ENCODE results near the gene ANGEL2. TPM values are rescaled to one million over a fixed set of nuclear protein-coding genes. Genes with fewer than 3 reads are reported as not detected.
"Not testable (repeated sequence)": the region's sequence is repeated elsewhere in the genome, so short reads cannot be mapped to it uniquely, and the experiment has no call there.

Gene ANGEL2
- total RNA-seq, 2 experiments from 2014 or later, result 40.1 to 42.7 TPM

DNA sequence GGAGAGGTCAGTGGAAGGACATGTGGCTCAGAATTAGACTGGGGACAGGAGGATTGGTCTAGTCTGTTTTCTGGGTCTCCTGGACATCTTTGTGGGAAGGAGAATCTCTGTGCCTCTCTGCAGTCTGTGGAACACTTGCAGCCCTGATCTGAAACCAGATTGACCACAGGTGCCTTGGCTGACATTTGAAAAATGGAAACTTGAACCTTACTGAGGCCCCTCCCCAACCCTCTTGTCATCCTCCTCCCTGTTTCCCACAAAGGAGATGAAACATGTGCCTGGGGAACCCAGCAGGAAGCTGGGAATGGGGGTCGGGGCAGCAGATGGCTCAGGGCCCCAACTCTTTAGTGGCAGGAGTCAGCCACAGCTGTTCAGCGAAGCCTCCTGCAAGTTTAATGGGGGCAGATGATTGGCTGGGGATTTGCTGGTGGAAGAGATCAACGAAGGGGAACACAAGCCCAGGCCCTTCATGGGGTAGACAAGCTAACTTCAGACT, 47.3 kb downstream of the ANGEL2 start:
- H3K9me3 ChIP-seq (ENCODE audit: low read length), result no peaks in the 10 kb centered on the region
- BruUV-seq (replicated peaks), result no TSS peak
- CTCF ChIA-PET (ENCODE audit: unreplicated experiment), result interaction anchor here (0.6 to 1.2 kb wide), 3 partner anchors 10 to 27 kb away, joined by 3 to 6 read pairs (median 4); no protein-coding TSS in a partner anchor
- H2AFZ ChIP-seq (ENCODE audit: low read length), result no peak overlapping the region
- no peaks in the 10 kb centered on the region for H3K9me2 ChIP-seq (ENCODE audit: insufficient read depth, low read length)
- no peak overlapping the region for H3K27ac ChIP-seq (ENCODE audit: low read depth, low read length, poor library complexity, severe bottlenecking)
- peaks cover 12% of the 10 kb centered on the region for H3K4me1 ChIP-seq (ENCODE audit: insufficient read depth, low read length, poor library complexity, severe bottlenecking)
- POLR2A ChIA-PET, result interaction anchor here (0.5 to 1.3 kb wide), 4 partner anchors 9 to 67 kb away, joined by 3 to 6 read pairs (median 3); no protein-coding TSS in a partner anchor
- H3K4me2 ChIP-seq (ENCODE audit: low read length), result no peak overlapping the region
- no peaks in the 10 kb centered on the region for H4K20me1 ChIP-seq (ENCODE audit: insufficient read depth, low read length)
- intact Hi-C loops (cut with micrococcal nuclease; ENCODE audit: unreplicated experiment), result no loop called here
- H3K4me3 ChIP-seq (ENCODE audit: low read depth, low read length, poor library complexity, severe bottlenecking), result no peak overlapping the region
- DNase-seq (ENCODE audit: low spot score), result no peak
- no peaks in the 10 kb centered on the region for H3K79me2 ChIP-seq (ENCODE audit: insufficient read depth, low read depth, low read length)
- TF ChIP-seq, protein P1, sequence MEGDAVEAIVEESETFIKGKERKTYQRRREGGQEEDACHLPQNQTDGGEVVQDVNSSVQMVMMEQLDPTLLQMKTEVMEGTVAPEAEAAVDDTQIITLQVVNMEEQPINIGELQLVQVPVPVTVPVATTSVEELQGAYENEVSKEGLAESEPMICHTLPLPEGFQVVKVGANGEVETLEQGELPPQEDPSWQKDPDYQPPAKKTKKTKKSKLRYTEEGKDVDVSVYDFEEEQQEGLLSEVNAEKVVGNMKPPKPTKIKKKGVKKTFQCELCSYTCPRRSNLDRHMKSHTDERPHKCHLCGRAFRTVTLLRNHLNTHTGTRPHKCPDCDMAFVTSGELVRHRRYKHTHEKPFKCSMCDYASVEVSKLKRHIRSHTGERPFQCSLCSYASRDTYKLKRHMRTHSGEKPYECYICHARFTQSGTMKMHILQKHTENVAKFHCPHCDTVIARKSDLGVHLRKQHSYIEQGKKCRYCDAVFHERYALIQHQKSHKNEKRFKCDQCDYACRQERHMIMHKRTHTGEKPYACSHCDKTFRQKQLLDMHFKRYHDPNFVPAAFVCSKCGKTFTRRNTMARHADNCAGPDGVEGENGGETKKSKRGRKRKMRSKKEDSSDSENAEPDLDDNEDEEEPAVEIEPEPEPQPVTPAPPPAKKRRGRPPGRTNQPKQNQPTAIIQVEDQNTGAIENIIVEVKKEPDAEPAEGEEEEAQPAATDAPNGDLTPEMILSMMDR (conservative IDR thresholded peaks at IDR 0.05; ENCODE audit: low read length), result no peak
- TF ChIP-seq EZH2phosphoT487 (IDR thresholded peaks at IDR 0.05; ENCODE audit: borderline replicate concordance, low read depth, low read length), result no peak
- H3K36me3 ChIP-seq (ENCODE audit: insufficient read depth, low read length), result no peaks in the 10 kb centered on the region

DNA sequence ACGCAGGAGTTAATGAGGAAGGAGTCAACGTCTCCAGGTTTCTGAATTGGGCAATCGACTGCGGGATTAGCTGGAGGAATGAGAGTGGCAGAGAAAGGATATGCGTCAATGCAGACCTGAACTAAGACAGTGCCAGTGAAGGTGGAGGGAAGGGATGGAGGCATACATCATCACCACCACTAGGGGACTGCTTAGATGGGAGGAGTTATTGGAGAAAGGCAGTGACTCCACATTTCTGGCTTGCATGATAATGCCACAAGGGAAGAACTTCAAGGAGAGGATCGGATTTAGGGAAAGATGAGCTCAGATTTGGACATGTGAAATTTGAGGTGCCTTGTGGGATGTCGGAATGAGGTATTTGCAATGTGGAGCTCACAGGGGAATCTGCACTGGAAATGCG, 47.9 kb downstream of the ANGEL2 start:
- POLR2A ChIA-PET, result interaction anchor here (0.5 to 1.3 kb wide), 5 partner anchors 9 to 849 kb away, joined by 3 to 6 read pairs (median 3); no protein-coding TSS in a partner anchor
- Histone ChIP-seq H3K79me2 (ENCODE audit: insufficient read depth, low read depth, low read length) (no peaks in the 10 kb centered on the region), H2AFZ (ENCODE audit: low read length) (no peak overlapping the region), H3K4me3 (ENCODE audit: low read depth, low read length, poor library complexity, severe bottlenecking) (no peak overlapping the region), H3K36me3 (ENCODE audit: insufficient read depth, low read length) (no peaks in the 10 kb centered on the region), H3K27ac (ENCODE audit: low read depth, low read length, poor library complexity, severe bottlenecking) (no peak overlapping the region), H3K4me1 (ENCODE audit: insufficient read depth, low read length, poor library complexity, severe bottlenecking) (peaks cover 12% of the 10 kb centered on the region), H4K20me1 (ENCODE audit: insufficient read depth, low read length) (no peaks in the 10 kb centered on the region), H3K9me3 (ENCODE audit: low read length) (no peaks in the 10 kb centered on the region), H3K9me2 (ENCODE audit: insufficient read depth, low read length) (no peaks in the 10 kb centered on the region), H3K4me2 (ENCODE audit: low read length) (no peak overlapping the region)
- no TSS peak for BruUV-seq (replicated peaks)
- peak; percentile 48 for DNase-seq (ENCODE audit: low spot score)
- intact Hi-C loops (cut with micrococcal nuclease; ENCODE audit: unreplicated experiment), result no loop called here
- TF ChIP-seq, protein P1 (conservative IDR thresholded peaks at IDR 0.05; ENCODE audit: low read length), result peak; percentile 77
- TF ChIP-seq EZH2phosphoT487 (IDR thresholded peaks at IDR 0.05; ENCODE audit: borderline replicate concordance, low read depth, low read length), result no peak
- CTCF ChIA-PET (ENCODE audit: unreplicated experiment), result interaction anchor here (0.6 to 1.2 kb wide), 3 partner anchors 10 to 27 kb away, joined by 3 to 6 read pairs (median 4); no protein-coding TSS in a partner anchor

DNA sequence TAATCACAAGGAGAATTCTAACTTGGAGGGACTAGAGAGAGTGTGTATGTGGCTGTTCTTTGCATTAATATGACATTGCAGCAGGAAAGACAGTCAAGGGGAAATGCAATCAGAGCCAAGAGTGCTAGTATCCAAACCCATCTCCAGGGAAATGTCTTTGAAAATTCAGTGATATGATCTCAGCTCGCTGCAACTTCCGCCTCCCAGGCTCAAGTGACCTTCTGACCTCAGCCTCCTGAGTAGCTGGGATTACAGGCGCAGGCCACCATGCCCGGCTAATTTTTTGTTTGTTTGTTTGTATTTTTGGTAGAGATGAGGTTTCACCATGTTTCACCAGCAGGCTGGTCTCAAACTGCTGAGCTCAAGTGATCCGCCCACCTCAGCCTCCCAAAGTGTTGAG, 49.1 kb downstream of the ANGEL2 start:
- H3K36me3 ChIP-seq (ENCODE audit: insufficient read depth, low read length), result no peaks in the 10 kb centered on the region
- no peaks in the 10 kb centered on the region for H3K79me2 ChIP-seq (ENCODE audit: insufficient read depth, low read depth, low read length)
- no peak overlapping the region for H3K4me3 ChIP-seq (ENCODE audit: low read depth, low read length, poor library complexity, severe bottlenecking)
- TF ChIP-seq EZH2phosphoT487 (IDR thresholded peaks at IDR 0.05; ENCODE audit: borderline replicate concordance, low read depth, low read length), result no peak
- TF ChIP-seq, protein P1 (conservative IDR thresholded peaks at IDR 0.05; ENCODE audit: low read length), result no peak
- ChIA-PET POLR2A (interaction anchor here (0.7 kb wide), 1 partner anchor 29 kb away, joined by 3 read pairs; no protein-coding TSS in a partner anchor), CTCF (ENCODE audit: unreplicated experiment) (no interaction called here)
- H3K9me2 ChIP-seq (ENCODE audit: insufficient read depth, low read length), result no peaks in the 10 kb centered on the region
- no TSS peak for BruUV-seq (replicated peaks)
- H3K9me3 ChIP-seq (ENCODE audit: low read length), result no peaks in the 10 kb centered on the region
- no peak for DNase-seq (ENCODE audit: low spot score)
- intact Hi-C loops (cut with micrococcal nuclease; ENCODE audit: unreplicated experiment), result no loop called here
- no peaks in the 10 kb centered on the region for H4K20me1 ChIP-seq (ENCODE audit: insufficient read depth, low read length)
- no peak overlapping the region for H2AFZ ChIP-seq (ENCODE audit: low read length)
- H3K4me2 ChIP-seq (ENCODE audit: low read length), result no peak overlapping the region
- H3K4me1 ChIP-seq (ENCODE audit: insufficient read depth, low read length, poor library complexity, severe bottlenecking), result peaks cover 12% of the 10 kb centered on the region
- no peak overlapping the region for H3K27ac ChIP-seq (ENCODE audit: low read depth, low read length, poor library complexity, severe bottlenecking)

DNA sequence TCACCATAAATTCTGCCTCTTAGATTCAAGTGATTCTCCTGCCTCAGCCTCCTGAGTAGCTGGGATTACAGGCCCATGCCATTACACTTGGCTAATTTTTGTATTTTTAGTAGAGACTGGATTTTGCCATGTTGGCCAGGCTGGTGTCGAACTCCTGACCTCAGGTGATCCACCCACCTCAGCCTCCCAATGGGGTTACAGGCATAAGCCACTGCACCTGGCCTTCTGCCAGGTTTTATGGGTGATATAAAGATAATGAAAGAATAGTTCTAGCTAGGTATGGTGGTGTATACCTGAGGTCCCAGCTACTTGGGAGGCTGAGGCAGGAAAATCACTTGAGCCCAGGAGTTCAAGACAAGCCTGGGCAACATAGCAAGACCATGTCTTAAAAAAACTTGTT, 50.7 kb downstream of the ANGEL2 start:
- H3K9me2 ChIP-seq (ENCODE audit: insufficient read depth, low read length); DNase-seq (ENCODE audit: low spot score); H3K79me2 ChIP-seq (ENCODE audit: insufficient read depth, low read depth, low read length); BruUV-seq (replicated peaks); H3K36me3 ChIP-seq (ENCODE audit: insufficient read depth, low read length); H3K4me3 ChIP-seq (ENCODE audit: low read depth, low read length, poor library complexity, severe bottlenecking); CTCF ChIA-PET (ENCODE audit: unreplicated experiment); H3K9me3 ChIP-seq (ENCODE audit: low read length); H2AFZ ChIP-seq (ENCODE audit: low read length); H4K20me1 ChIP-seq (ENCODE audit: insufficient read depth, low read length); intact Hi-C loops (cut with micrococcal nuclease; ENCODE audit: unreplicated experiment); H3K27ac ChIP-seq (ENCODE audit: low read depth, low read length, poor library complexity, severe bottlenecking); H3K4me2 ChIP-seq (ENCODE audit: low read length): not testable (repeated sequence)
- POLR2A ChIA-PET, result interaction anchor here (0.5 to 0.8 kb wide), 5 partner anchors 11 to 905 kb away, joined by 3 to 6 read pairs (median 3); no protein-coding TSS in a partner anchor
- H3K4me1 ChIP-seq (ENCODE audit: insufficient read depth, low read length, poor library complexity, severe bottlenecking), result peaks cover 12% of the 10 kb centered on the region

All from OCI-LY7 (cell line).